ENCODE results near the gene ZRANB1.

- TF ChIP-seq REST (IDR thresholded peaks at IDR 0.05; ENCODE audit: borderline replicate concordance in 1 of 2, low read depth in 1 of 2, low read length in 2 of 2), result no peak
- no peak for TF ChIP-seq ERF (CRISPR knock-in tag; IDR thresholded peaks at IDR 0.05)
- TF ChIP-seq POLR2A (IDR thresholded peaks at IDR 0.05; ENCODE audit: insufficient read depth in 1 of 2, low read depth in 2 of 2, low read length in 2 of 2), result no peak
- TF ChIP-seq ZMYM4 (CRISPR knock-in tag; IDR thresholded peaks at IDR 0.05), result no peak
- no peak for TF ChIP-seq CTCF (CRISPR knock-in tag; IDR thresholded peaks at IDR 0.05)
- no peak for TF ChIP-seq PHF20 (CRISPR knock-in tag; IDR thresholded peaks at IDR 0.05)
- TF ChIP-seq CAMTA2 (CRISPR knock-in tag; IDR thresholded peaks at IDR 0.05; ENCODE audit: borderline replicate concordance), result no peak
- TF ChIP-seq EP300 (IDR thresholded peaks at IDR 0.05; ENCODE audit: low read depth in 2 of 2, low read length in 2 of 2), result no peak
- TF ChIP-seq EP300 (CRISPR knock-in tag; IDR thresholded peaks at IDR 0.05; ENCODE audit: borderline replicate concordance), result no peak
- no peak for TF ChIP-seq FOXM1 (CRISPR knock-in tag; IDR thresholded peaks at IDR 0.05)
- TF ChIP-seq ZNF280B (CRISPR knock-in tag; IDR thresholded peaks at IDR 0.05; ENCODE audit: borderline replicate concordance), result no peak
Measured at GRCh38 chr10:124978376-124978725, 36.4 kb downstream of the ZRANB1 start.

Measured in HepG2 (cell line).